Mononuclear cell (primary cell): ENCODE data around the gene SLAIN1. TPM values are rescaled to one million over a fixed set of nuclear protein-coding genes. Genes with fewer than 3 reads are reported as not detected.

Experiments used
- H3K27me3 ChIP-seq: 2 replicates; pipeline ENCODE4 v1.6.0; 2011; ENCODE audit warnings: low read length, control low read depth; ENCODE audit not compliant: insufficient read depth
- H3K4me1 ChIP-seq: 2 replicates; pipeline ENCODE4 v1.5.1; 2011; ENCODE audit warnings: mild to moderate bottlenecking, low read length, control low read depth; ENCODE audit not compliant: insufficient read depth
- H3K4me3 ChIP-seq: 2 replicates; pipeline ENCODE4 v1.5.1; 2011; ENCODE audit warnings: mild to moderate bottlenecking, low read length, moderate library complexity
- H3K9me3 ChIP-seq: 2 replicates; pipeline ENCODE4 v1.5.1; 2011; ENCODE audit warnings: low read depth, mild to moderate bottlenecking, control low read depth, low read length
- total RNA-seq: library from RNA; depleted of rRNA; stranded (reverse); fragments of >200 nt; gene quantifications from one replicate; pipeline ENCODE4 v1.2.3, GENCODE V29; 2012

Gene SLAIN1
- total RNA-seq, 1 donor = 81.9 TPM

DNA sequence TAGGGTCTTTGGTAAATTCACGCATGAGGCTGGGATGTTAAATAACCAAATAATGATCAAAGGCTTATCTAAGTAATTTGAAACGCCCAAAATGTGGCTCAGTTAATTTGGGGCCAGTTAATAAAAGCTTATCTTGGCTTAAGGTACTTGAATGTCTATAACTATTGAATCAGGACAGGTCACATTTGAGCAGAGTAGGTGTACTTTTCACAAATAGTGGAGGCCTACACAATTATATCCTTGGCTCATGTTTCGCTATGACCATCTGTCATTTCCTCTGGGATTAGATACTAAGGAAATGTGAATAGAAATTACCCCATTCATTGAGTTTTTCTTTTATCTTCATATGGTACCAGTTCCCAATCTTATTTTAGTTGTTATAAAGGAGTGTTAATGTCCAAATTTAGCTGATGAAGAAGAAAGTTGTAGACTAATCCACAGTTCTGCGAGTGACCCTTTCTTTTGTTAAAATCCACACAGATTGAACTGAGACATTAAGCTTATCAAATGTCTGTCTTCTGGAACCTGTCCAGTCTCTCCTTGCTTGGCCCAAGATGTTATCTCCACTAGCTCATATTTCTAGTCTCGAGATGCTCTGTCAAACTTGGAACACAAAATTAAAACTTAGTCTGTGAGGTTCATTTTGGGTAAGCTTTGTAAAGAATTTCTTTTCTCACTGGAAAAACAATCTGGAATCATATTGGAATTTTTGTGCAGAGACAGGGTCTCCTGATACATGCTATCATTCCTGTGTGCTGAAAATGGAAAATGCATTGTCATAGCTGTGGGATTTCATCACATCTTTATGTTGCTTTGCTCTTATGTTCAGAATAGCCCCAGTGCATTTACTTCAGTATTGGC, 31.0 kb downstream of the SLAIN1 start:
- H3K4me3 ChIP-seq = no peak overlapping the region
- H3K9me3 ChIP-seq = no peaks in the 10 kb centered on the region
- no peaks in the 10 kb centered on the region for H3K27me3 ChIP-seq
- peaks cover 19% of the 10 kb centered on the region for H3K4me1 ChIP-seq

DNA sequence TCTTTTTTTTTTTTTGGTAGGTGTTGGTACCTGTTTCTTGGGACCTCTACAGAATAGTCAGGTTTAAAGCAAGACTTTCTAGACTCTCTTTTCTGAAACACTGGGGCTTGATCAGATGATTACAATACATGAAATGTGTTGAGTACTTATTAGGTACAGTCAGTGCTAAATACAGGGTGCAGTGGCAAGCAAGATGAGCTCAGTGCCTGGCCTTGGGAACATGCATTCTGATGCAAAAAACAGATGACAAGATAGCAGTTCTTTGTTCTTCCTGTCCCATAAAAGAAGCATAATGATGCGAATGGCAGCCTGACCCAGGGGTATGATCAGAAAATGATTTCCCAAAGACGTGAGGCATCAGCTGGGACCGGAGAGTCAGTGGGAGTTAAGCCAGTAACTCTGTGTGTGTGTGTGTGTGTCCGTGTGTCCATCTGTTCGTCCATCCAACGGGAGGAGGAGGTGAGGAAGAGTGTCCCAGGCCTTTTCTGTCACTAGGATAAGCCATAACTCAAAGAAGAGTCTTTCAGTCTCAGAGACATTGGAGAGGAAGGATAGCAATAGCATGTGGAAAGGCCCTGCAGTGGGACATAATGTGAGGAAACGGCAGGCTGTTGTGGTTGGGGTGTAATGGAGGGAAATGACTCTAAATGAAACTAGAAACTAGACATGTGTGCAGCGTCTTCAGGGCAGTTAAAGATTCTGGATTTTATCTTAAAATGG, 32.2 kb downstream of the SLAIN1 start:
- Histone ChIP-seq H3K4me3 (no peak overlapping the region), H3K27me3 (no peaks in the 10 kb centered on the region), H3K4me1 (peaks cover 19% of the 10 kb centered on the region), H3K9me3 (no peaks in the 10 kb centered on the region)

DNA sequence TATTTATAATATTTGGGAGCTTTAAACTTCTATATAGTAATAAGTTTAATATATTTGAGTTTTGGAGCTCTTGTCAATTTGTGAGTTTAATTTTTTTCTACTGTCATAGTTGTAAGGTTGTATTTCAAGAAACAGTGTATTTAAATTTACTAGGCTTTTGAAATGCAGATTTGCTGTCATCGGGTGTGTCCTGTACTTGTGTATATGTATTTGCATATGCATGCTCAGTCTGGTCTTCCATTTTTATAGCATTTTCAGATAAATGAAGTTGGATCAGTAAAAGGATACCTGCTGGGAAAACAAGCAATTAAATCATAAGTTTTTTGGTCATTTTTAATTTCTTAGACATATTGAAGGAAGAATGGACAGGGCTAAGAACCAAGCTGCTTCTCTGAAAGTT, 33.1 kb downstream of the SLAIN1 start:
- no peaks in the 10 kb centered on the region for H3K27me3 ChIP-seq
- H3K4me3 ChIP-seq = no peak overlapping the region
- no peaks in the 10 kb centered on the region for H3K9me3 ChIP-seq
- peaks cover 14% of the 10 kb centered on the region for H3K4me1 ChIP-seq

DNA sequence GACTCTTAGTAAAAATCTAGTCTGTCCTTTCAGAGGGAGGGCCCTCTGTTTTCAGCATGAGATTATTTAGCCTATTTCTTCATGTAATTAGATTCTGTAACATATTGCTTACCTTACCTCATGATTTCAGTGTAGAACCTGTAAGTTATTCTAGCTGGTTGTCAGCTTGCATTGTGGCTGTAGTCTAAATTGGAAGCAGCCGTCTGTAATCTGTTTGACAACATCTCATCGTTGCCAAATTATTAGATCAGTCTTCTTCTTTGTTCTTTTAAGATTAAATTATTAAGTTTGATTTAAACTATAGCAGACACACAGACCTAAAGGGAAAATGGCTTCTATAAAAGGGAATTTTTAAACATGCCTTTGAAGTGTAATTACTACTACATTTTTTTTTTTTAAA, 34.8 kb downstream of the SLAIN1 start:
- no peak overlapping the region for H3K4me3 ChIP-seq

DNA sequence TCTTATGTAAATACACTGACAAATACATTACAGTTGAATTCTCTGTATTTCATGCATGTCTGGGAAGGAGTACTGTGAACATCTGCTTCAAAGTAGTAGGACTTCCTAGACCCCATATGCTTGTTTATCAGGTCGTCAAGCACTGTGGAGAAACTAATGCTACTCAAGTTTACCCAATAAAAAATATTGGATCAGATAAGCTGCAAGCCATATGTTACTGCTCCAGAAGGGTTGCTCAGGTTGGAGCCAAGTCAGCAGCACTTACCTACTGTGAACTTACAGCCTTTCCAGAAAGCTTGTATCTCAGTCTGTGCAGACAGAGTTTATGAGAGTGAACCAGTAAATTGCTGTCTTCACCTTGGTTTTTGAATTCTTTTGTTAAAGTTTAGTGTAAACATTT, 36.2 kb downstream of the SLAIN1 start:
- no peaks in the 10 kb centered on the region for H3K9me3 ChIP-seq
- H3K4me3 ChIP-seq = no peak overlapping the region
- no peaks in the 10 kb centered on the region for H3K27me3 ChIP-seq
- peaks cover 10% of the 10 kb centered on the region for H3K4me1 ChIP-seq

More for the DNA sequence above, 34.8 kb downstream of the SLAIN1 start:
- Histone ChIP-seq H3K9me3 (no peaks in the 10 kb centered on the region), H3K4me1 (peaks cover 10% of the 10 kb centered on the region), H3K27me3 (no peaks in the 10 kb centered on the region)

DNA sequence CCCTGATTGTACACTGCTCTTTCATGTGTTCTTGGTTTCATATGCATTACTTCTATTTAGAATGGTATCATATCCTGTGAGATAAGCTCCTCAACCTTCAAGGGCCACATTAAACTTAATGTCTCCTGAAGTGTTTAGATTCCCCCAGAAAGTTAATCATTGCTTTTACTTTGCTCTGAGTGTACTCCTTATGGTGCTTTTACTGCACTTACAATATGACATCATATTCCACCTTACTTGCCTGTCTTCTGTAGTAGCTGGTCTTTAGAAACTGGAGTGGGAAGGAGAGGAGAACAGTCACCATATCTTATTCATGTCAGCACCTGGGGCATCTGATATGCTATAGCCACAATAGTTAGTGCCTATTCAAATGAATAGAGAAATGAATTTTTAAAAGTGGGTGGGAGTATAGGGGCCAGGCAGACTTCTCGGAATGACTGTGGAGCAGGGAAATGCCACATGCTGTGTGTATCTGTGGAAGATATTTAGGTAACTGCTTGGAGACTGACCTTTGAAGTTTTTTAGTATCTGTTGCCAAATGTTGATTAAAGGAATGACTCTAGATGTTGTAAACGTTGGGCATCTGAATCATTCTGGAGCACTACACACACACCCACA, 40.2 kb downstream of the SLAIN1 start:
- Histone ChIP-seq H3K4me1 (no peaks in the 10 kb centered on the region), H3K27me3 (no peaks in the 10 kb centered on the region), H3K4me3 (no peak overlapping the region), H3K9me3 (no peaks in the 10 kb centered on the region)

DNA sequence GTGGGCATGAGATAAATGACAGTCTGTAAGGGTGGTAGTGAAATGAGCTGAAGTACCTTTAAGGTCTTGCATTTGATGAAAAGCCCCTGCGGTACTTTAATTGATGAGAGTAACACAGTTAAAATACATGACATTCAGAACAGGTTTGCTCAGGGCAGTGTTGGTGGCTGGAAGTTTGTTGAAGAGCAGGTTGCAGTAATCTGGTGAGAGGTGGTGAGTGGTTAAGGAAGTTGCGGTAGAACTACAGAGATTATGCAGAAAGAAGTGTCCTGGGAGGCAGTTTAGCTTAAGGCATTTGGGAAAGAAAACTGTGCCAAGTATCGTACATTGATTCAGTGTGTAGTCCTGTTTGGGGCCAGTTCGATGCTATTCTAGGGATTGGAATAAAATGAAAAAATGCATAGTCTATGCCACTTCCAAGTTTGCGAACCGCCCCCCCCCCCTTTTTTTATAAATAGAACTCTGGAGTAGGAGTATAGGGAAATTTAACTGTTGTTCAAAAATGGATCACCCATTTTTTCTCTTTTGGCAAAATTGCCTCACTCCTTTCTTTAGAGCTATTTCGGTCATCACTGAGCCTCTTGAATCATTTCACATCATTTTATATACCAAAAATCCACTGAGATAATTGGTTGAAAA, 42.7 kb downstream of the SLAIN1 start:
- Histone ChIP-seq H3K27me3 (no peaks in the 10 kb centered on the region), H3K9me3 (no peaks in the 10 kb centered on the region), H3K4me1 (no peaks in the 10 kb centered on the region), H3K4me3 (no peak overlapping the region)

DNA sequence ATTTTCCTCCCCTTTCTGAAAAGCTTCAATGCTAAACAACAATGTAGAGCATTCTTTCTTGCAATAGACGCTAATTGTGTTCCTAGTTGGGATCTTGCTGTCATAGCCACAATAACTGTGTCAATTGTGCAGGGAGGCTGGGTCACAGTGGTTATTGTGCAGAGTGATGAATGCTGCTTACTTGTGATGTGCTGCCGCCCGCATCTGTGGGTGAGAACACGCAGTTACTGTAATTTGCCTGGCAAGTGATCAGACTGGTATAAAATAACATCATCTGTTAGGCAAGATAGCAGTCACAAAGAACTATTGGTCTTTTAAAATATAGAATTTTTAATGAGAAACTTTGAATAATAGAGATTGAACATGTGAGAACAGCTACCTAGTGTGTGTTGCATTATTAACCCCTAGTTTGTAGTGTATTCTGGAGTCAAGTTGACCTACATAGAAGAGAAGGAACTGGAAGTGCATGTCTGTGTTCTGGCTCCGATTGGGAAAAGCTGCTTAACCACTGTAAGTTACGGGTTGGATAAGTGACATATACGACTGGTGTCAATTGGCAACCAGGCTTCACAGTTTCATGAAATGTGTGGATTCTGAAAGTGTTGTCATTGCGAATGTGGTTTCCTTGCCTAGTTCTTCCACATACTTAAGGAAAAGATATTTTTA, 43.6 kb downstream of the SLAIN1 start:
- no peaks in the 10 kb centered on the region for H3K4me1 ChIP-seq
- H3K27me3 ChIP-seq = no peaks in the 10 kb centered on the region
- H3K9me3 ChIP-seq = no peaks in the 10 kb centered on the region
- H3K4me3 ChIP-seq = no peak overlapping the region

DNA sequence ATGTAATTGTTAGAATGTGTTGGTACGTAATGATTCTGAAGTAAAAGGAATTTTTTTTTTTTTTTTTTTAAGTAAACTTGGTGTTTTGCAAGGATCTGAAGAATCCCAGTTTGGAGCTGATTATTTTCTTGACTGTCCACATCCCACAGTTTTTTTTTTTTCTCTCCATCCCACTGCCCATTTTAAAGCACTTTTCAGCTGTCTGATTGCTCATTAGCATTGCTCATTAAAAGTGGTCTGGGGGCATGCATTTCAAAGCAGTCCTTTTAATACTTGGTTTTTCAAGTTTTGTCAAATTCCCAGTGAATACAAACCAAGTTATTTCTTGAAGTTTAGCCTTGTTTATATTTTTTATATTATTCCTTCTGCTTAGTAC, 44.1 kb downstream of the SLAIN1 start:
- H3K27me3 ChIP-seq = no peaks in the 10 kb centered on the region
- H3K9me3 ChIP-seq = no peaks in the 10 kb centered on the region
- no peaks in the 10 kb centered on the region for H3K4me1 ChIP-seq
- no peak overlapping the region for H3K4me3 ChIP-seq

DNA sequence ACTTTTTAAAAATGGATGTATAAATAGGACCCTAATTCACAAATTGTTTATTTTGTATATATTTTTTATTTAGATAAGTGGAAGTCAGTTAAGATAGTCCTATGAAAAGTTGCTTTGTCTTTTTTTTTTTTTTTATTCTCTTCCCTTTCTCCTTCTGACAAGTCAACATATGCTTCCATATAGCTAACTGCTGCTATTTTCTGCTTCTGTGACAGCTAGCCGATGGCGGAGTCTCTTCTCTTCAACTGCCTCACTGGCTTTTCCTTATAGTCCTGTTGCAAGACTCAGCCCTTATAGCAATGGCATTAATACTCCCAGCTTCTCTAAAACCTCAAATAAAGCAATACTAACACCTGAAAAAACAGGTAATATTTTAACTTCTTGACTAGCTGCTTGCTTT, 45.3 kb downstream of the SLAIN1 start:
- Histone ChIP-seq H3K27me3 (no peaks in the 10 kb centered on the region), H3K4me1 (no peaks in the 10 kb centered on the region), H3K4me3 (no peak overlapping the region), H3K9me3 (no peaks in the 10 kb centered on the region)

DNA sequence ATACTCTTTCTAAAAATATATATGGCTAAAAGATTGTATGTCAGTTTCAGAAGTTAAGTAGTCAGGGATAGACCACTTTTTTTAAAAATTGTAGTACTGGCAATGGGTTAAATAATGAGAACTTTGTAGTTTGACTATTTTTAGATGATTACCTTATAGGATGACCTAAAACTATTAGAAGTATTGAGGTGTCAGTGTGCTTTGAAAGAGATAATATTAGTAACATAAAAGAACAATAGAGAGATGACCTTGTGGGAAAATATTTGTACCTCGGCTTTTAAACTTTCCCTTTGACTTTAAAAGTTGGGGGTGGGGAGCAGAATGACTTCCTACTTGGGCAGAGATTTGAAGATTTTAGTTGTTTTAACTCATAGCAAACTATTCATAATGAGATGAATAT, 48.3 kb downstream of the SLAIN1 start:
- H3K27me3 ChIP-seq = no peaks in the 10 kb centered on the region
- H3K4me1 ChIP-seq = no peaks in the 10 kb centered on the region
- no peak overlapping the region for H3K4me3 ChIP-seq
- no peaks in the 10 kb centered on the region for H3K9me3 ChIP-seq

DNA sequence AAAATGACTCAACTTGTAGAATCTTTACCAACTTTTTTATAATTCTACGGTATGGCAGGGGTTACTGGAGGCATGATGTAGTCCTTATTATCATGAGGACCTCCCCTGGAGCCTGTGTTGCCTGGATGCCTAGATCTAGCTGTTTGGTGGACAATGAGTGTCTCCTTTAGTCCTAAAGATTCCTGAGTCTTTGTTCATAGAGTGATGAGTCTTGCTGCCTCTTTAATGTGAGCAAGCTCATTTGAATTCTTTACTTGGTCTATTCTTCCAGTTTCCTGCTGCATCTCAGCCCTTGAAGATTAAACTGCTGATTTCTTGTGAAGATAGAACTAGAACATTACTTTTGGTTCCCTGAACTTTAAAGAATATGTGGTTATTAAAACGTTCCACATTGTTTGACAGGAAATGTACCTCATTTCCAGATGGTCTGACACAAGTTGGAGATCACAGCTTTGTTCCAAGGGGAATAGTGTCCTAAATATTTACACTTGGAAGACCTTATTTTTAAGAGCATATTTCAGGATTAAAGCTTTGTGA, 51.9 kb downstream of the SLAIN1 start:
- Histone ChIP-seq H3K4me1 (no peaks in the 10 kb centered on the region), H3K27me3 (no peaks in the 10 kb centered on the region), H3K9me3 (no peaks in the 10 kb centered on the region), H3K4me3 (no peak overlapping the region)

DNA sequence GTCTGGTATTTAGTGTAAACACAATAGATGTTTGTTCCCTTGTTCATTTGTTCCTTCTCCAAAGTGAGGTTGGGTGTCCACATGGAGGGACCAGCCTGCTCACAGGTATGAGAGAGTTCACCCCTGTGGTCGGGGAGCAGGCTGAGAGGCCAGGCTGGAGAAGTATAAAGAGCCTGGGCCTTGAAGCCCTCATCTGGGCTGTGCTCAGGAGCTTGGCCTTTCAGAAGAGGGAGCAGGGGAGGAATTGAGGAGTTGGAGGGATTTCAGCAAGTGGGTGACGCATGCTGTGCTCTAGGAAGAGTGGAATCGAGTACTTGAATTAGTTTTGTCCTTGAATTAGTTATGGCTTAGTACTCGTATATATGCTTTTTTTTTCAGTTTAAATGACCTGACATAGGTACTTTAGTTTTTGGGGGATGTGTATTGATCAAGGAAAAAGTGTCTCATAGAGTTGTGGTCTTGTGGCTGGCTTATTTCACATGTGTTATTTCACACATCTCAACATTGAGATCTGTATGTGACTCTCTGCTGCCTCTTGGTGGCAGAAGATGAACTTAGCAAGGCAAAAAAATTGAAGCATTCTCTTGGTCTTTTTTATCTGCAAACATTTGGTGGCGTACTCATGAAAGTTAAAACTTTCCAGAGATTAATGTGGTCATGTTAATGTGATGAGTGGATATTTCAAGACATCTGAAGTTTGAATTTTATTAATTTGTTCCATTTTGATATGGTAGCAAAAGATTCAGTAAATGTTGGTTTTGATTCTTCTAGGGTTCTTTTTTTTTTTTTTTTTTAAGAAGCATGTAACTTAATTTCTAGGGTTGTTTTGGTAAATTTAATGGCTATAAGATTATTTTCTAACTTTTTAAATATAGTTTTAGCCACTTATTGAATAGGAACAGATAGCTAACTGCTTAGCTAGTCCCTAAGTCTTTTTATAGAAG, 54.3 kb downstream of the SLAIN1 start:
- Histone ChIP-seq H3K9me3 (no peaks in the 10 kb centered on the region), H3K27me3 (no peaks in the 10 kb centered on the region)

More for the DNA sequence above, 54.3 kb downstream of the SLAIN1 start:
- H3K4me3 ChIP-seq = no peak overlapping the region
- H3K4me1 ChIP-seq = no peaks in the 10 kb centered on the region
